T-cell (primary cell): ENCODE results near the gene GIPC1. TPM values are rescaled to one million over a fixed set of nuclear protein-coding genes. Genes with fewer than 3 reads are reported as not detected.
"Not testable (repeated sequence)": the region's sequence is repeated elsewhere in the genome, so short reads cannot be mapped to it uniquely, and the experiment has no call there.

ENCODE experiments used
- ATAC-seq, 4 experiments: fragments of 200-7000 bp in 3 of 4; fragments of 150-1000 bp in 1 of 4; cut with Tn5 transposase; replicated peaks in 1 of 4; 1 replicate in 3 of 4; 2 replicates in 1 of 4; pipeline ENCODE4 v1.10.0; 2021; ENCODE audit warnings: moderate library complexity in 3 of 4, mild to moderate bottlenecking in 2 of 4, moderate number of reproducible peaks in 1 of 4
- CTCF ChIA-PET, 2 donors: fragments of 300-600 bp; sonication (Branson Sonifier 250); formaldehyde crosslinking; loops; one replicate each; lab custom pipeline; 2022; ENCODE audit warnings: antibody characterized with exemption in 2 of 2; lab: Charles Lee
- POLR2A ChIA-PET, 2 donors: fragments of 300-600 bp; sonication (Branson Sonifier 250); formaldehyde crosslinking; loops; one replicate each; lab custom pipeline; 2022; ENCODE audit warnings: antibody characterized with exemption in 2 of 2; lab: Charles Lee
- DNase-seq, 35 experiments: peaks; one replicate each; pipeline versions ENCODE4 v3.0.0 to v3.0.0-alpha.2; 2013 to 2023
- H3K27ac ChIP-seq: one replicate; pipeline ENCODE4 v1.5.1; 2013; ENCODE audit warnings: low read length
- H3K27me3 ChIP-seq, 2 experiments: replicated peaks in 1 of 2; 1 replicate in 1 of 2; 2 replicates in 1 of 2; pipeline versions ENCODE4 v1.6.1 to v1.7.0; 2013; ENCODE audit warnings: low read length in 1 of 2, mixed read lengths in 1 of 2; ENCODE audit not compliant: control insufficient read depth in 2 of 2, insufficient read depth in 2 of 2; ENCODE audit errors: extremely low read depth in 1 of 2
- H3K36me3 ChIP-seq, 2 donors: 1 replicate in 1 of 2; 2 replicates in 1 of 2; pipeline versions ENCODE4 v1.6.1 to v1.7.0; 2013; ENCODE audit warnings: low read length in 1 of 2; ENCODE audit not compliant: control insufficient read depth in 2 of 2, insufficient read depth in 1 of 2; ENCODE audit errors: extremely low read depth in 1 of 2
- H3K4me1 ChIP-seq, 2 experiments: 1 replicate in 1 of 2; 2 replicates in 1 of 2; pipeline versions ENCODE4 v1.6.1 to v1.7.0; 2013; ENCODE audit warnings: low read length in 2 of 2, mixed read lengths in 1 of 2; ENCODE audit not compliant: insufficient read depth in 2 of 2, control insufficient read depth in 1 of 2; ENCODE audit errors: extremely low read depth in 1 of 2
- H3K4me3 ChIP-seq, 2 donors: 1 replicate in 1 of 2; 2 replicates in 1 of 2; pipeline versions ENCODE4 v1.5.1 to v1.7.0; 2013; ENCODE audit warnings: mild to moderate bottlenecking in 2 of 2, low read length in 1 of 2, moderate library complexity in 1 of 2; ENCODE audit not compliant: control insufficient read depth in 1 of 2; ENCODE audit errors: extremely low read depth in 1 of 2
- H3K9me3 ChIP-seq: 2 replicates; pipeline ENCODE4 v1.7.0; 2013
- H3K27ac Mint-ChIP-seq, 2 donors: one replicate each; pipeline ENCODE4 v1.8.0; 2020 to 2021; ENCODE audit warnings: mild to moderate bottlenecking in 2 of 2, mixed read lengths in 2 of 2
- H3K27me3 Mint-ChIP-seq, 2 donors: one replicate each; pipeline ENCODE4 v1.8.0; 2021 to 2022; ENCODE audit warnings: mixed read lengths in 2 of 2
- H3K36me3 Mint-ChIP-seq: one replicate; pipeline ENCODE4 v1.8.0; 2021; ENCODE audit warnings: mixed read lengths
- H3K4me1 Mint-ChIP-seq, 3 donors: one replicate each; pipeline ENCODE4 v1.8.0; 2020 to 2022; ENCODE audit warnings: mixed read lengths in 3 of 3, mild to moderate bottlenecking in 1 of 3
- H3K4me3 Mint-ChIP-seq, 3 donors: one replicate each; pipeline ENCODE4 v1.8.0; 2020 to 2022; ENCODE audit warnings: mild to moderate bottlenecking in 3 of 3, mixed read lengths in 3 of 3, moderate library complexity in 3 of 3
- H3K9me3 Mint-ChIP-seq, 3 donors: one replicate each; pipeline ENCODE4 v1.8.0; 2020 to 2022; ENCODE audit warnings: mixed read lengths in 3 of 3
- WGBS: methylation state at CpG from one replicate; pipeline ENCODE4 v1.1.5; 2013; ENCODE audit warnings: missing lambda C conversion rate; ENCODE audit not compliant: insufficient coverage; 5-methylcytosine and 5-hydroxymethylcytosine counted together
- total RNA-seq, 35 experiments: library from RNA in 6 of 35; stranded (reverse) in 6 of 35; fragments of 120-200 nt in 1 of 35; gene quantifications; one replicate each; pipeline versions ENCODE4 v1.2.1 to v1.2.4 and lab custom pipeline; 2013 to 2026

Gene GIPC1
- total RNA-seq, 5 donors from 2014 or later (not counting 1 experiment from before 2014, with no cell fraction given): 27.5 to 44.4 (median 35.4) TPM

GRCh38 chr19:14541979-14542378 is 46.1 kb upstream of the GIPC1 start:
- DNase-seq, ATAC-seq, H3K27me3 ChIP-seq, H3K4me3 Mint-ChIP-seq, H3K9me3 ChIP-seq, H3K27ac Mint-ChIP-seq, H3K9me3 Mint-ChIP-seq, POLR2A ChIA-PET, H3K27ac ChIP-seq, H3K4me3 ChIP-seq, H3K27me3 Mint-ChIP-seq: not testable (repeated sequence)
- CTCF ChIA-PET: interaction anchor here in 1 of 2 donors (0.7 kb wide), 1 partner anchor 49 kb away, joined by 3 read pairs; no protein-coding TSS in a partner anchor
- H3K4me1 Mint-ChIP-seq: peaks cover 30 to 45% (median 41%) of the 10 kb centered on the region in 3 donors
- WGBS: 100% methylated on average over 1 of the region's 5 CpGs
- Histone ChIP-seq H3K36me3 (peaks cover 0 to 16% of the 10 kb centered on the region in 2 donors), H3K4me1 (peaks cover 2 to 19% of the 10 kb centered on the region in 2 experiments)
- peaks cover 12% of the 10 kb centered on the region for H3K36me3 Mint-ChIP-seq

GRCh38 chr19:14540741-14541525 is 45.0 kb upstream of the GIPC1 start:
- Histone ChIP-seq H3K27ac (no peak overlapping the region), H3K27me3 (no peaks in the 10 kb centered on the region), H3K4me1 (peaks cover 4 to 27% of the 10 kb centered on the region in 2 experiments), H3K4me3 (no peak overlapping the region), H3K36me3 (peaks cover 0 to 15% of the 10 kb centered on the region in 2 donors), H3K9me3 (no peaks in the 10 kb centered on the region)
- ATAC-seq (no peak), DNase-seq (no peak)
- Mint-ChIP-seq H3K27ac (no peak overlapping the region), H3K9me3 (no peaks in the 10 kb centered on the region), H3K27me3 (no peaks in the 10 kb centered on the region), H3K4me1 (peaks cover 31 to 49% (median 45%) of the 10 kb centered on the region in 3 donors), H3K4me3 (no peak overlapping the region), H3K36me3 (peaks cover 12% of the 10 kb centered on the region)
- WGBS: 93% methylated on average over 19 of the region's 19 CpGs
- CTCF ChIA-PET: interaction anchor here (0.6 to 0.7 kb wide), 2 partner anchors 568 to 1777 kb away, joined by 4 read pairs; no protein-coding TSS in a partner anchor
- POLR2A ChIA-PET: no interaction called here

- Mint-ChIP-seq H3K4me1 (peaks cover 42 to 56% (median 50%) of the 10 kb centered on the region in 3 donors), H3K27me3 (no peaks in the 10 kb centered on the region), H3K36me3 (peaks cover 12% of the 10 kb centered on the region), H3K27ac (peak overlapping the region; percentile 39 to 68), H3K4me3 (peak overlapping the region in 1 of 3 donors; percentile 33), H3K9me3 (no peaks in the 10 kb centered on the region)
- Histone ChIP-seq H3K27me3 (no peaks in the 10 kb centered on the region), H3K4me3 (no peak overlapping the region), H3K9me3 (no peaks in the 10 kb centered on the region), H3K36me3 (peaks cover 3 to 13% of the 10 kb centered on the region in 2 donors), H3K4me1 (peaks cover 2 to 35% of the 10 kb centered on the region in 2 experiments), H3K27ac (no peak overlapping the region)
- ChIA-PET POLR2A (interaction anchor here in 1 of 2 donors (0.7 to 1.3 kb wide), 3 partner anchors 9 to 33 kb away, joined by 3 to 7 read pairs (median 5); no protein-coding TSS in a partner anchor), CTCF (interaction anchor here in 1 of 2 donors (1.7 kb wide), 1 partner anchor 14 kb away, joined by 6 read pairs; no protein-coding TSS in a partner anchor)
- ATAC-seq (peak; percentile 40 to 67 (median 63)), DNase-seq (peak in 29 of 35 experiments; percentile 24 to 60 (median 41))
- WGBS: 60% methylated on average over 16 of the region's 24 CpGs
Measured at GRCh38 chr19:14536926-14537692, 41.2 kb upstream of the GIPC1 start.

GRCh38 chr19:14533450-14533849 is 37.5 kb upstream of the GIPC1 start:
- H3K4me1 Mint-ChIP-seq: peaks cover 40 to 60% (median 60%) of the 10 kb centered on the region in 3 donors
- Histone ChIP-seq H3K9me3 (no peaks in the 10 kb centered on the region), H3K4me3 (no peak overlapping the region), H3K4me1 (peaks cover 13 to 60% of the 10 kb centered on the region in 2 experiments), H3K36me3 (peaks cover 5 to 8% of the 10 kb centered on the region in 2 donors), H3K27me3 (no peaks in the 10 kb centered on the region), H3K27ac (no peak overlapping the region)
- ATAC-seq (no peak), DNase-seq (no peak)
- H3K27ac Mint-ChIP-seq: peak overlapping the region in 1 of 2 donors; percentile 17
- peaks cover 4% of the 10 kb centered on the region for H3K36me3 Mint-ChIP-seq
- 100% methylated on average over 1 of the region's 5 CpGs for WGBS
- H3K4me3 Mint-ChIP-seq: peak overlapping the region in 1 of 3 donors; percentile 16
- H3K9me3 Mint-ChIP-seq: no peaks in the 10 kb centered on the region
- CTCF ChIA-PET: no interaction called here
- POLR2A ChIA-PET: interaction anchor here (0.6 to 1.3 kb wide), 3 partner anchors 15 to 386 kb away, joined by 5 to 10 read pairs (median 9); partner anchors contain the start of gene DNAJB1 (in 1 of the 2)
- no peaks in the 10 kb centered on the region for H3K27me3 Mint-ChIP-seq

- CTCF ChIA-PET: no interaction called here
- peaks cover 33 to 60% (median 57%) of the 10 kb centered on the region in 3 donors for H3K4me1 Mint-ChIP-seq
Measured at GRCh38 chr19:14530506-14530905, 34.6 kb upstream of the GIPC1 start.

More at GRCh38 chr19:14530506-14530905, 34.6 kb upstream of the GIPC1 start:
- H3K4me1 ChIP-seq: peaks cover 11 to 47% of the 10 kb centered on the region in 2 experiments
- H3K9me3 ChIP-seq: no peaks in the 10 kb centered on the region
- Mint-ChIP-seq H3K4me3 (peak overlapping the region; percentile 84 to 93 (median 92)), H3K9me3 (no peaks in the 10 kb centered on the region), H3K27me3 (no peaks in the 10 kb centered on the region), H3K27ac (peak overlapping the region; percentile 55 to 61), H3K36me3 (peaks cover 4% of the 10 kb centered on the region)
- ATAC-seq (no peak), DNase-seq (no peak)
- WGBS: 90% methylated on average over 2 of the region's 3 CpGs
- POLR2A ChIA-PET: interaction anchor here in 1 of 2 donors (0.9 kb wide), 1 partner anchor 9 kb away, joined by 3 read pairs; no protein-coding TSS in a partner anchor
- H3K27ac ChIP-seq: peak overlapping the region; percentile 92
- H3K36me3 ChIP-seq: peaks cover 5 to 8% of the 10 kb centered on the region in 2 donors
- no peaks in the 10 kb centered on the region for H3K27me3 ChIP-seq
- peak overlapping the region; percentile 27 to 89 for H3K4me3 ChIP-seq
